Right ventricle myocardium inferior (tissue), 1 donor: ENCODE data around the gene GPN2. TPM values are rescaled to one million over a fixed set of nuclear protein-coding genes. Genes with fewer than 3 reads are reported as not detected.
A peak's percentile ranks its signal among the peaks of the same experiment; 100 is the strongest.
"Not testable (repeated sequence)": the region's sequence is repeated elsewhere in the genome, so short reads cannot be mapped to it uniquely, and the experiment has no call there.

Experiments used
- ATAC-seq: fragments of 200-7000 bp; cut with Tn5 transposase; one replicate; pipeline ENCODE4 v1.9.1; 2020; ENCODE audit warnings: mild to moderate bottlenecking, moderate library complexity
- DNase-seq: peaks from one replicate; pipeline ENCODE4 v3.0.0; 2021; ENCODE audit errors: missing footprints
- intact Hi-C: fragments of 100-400 bp; cut with DNase I; formaldehyde crosslinking; loops from one replicate; pipeline ENCODE4 v1.11.0; 2022
- total RNA-seq: library from RNA; stranded (reverse); fragmentation: NEBNext Ultra II Directional; extraction: Animal tissue kit (Norgen Biotek cat#: 25700); gene quantifications from one replicate; pipeline ENCODE4 v1.2.1, GENCODE V29; 2021
- donor health status: DM: no; HTN: yes; CAD: no; lungs with severe emphysema.

Gene GPN2
- total RNA-seq, 1 donor from 2014 or later: 14.9 TPM

GRCh38 chr1:26844424-26845196 is 45.5 kb downstream of the GPN2 start:
- intact Hi-C loops: no loop called here
- ATAC-seq: no peak
- DNase-seq: no peak

- ATAC-seq: no peak
- no peak for DNase-seq
- intact Hi-C loops: no loop called here
Measured at GRCh38 chr1:26839779-26840178, 50.3 kb downstream of the GPN2 start.

GRCh38 chr1:26839339-26839722 is 50.8 kb downstream of the GPN2 start:
- intact Hi-C loops: no loop called here
- DNase-seq (no peak), ATAC-seq (no peak)

GRCh38 chr1:26838474-26839338 is 51.4 kb downstream of the GPN2 start:
- ATAC-seq: peak; percentile 43

GRCh38 chr1:26837665-26838064 is 52.4 kb downstream of the GPN2 start:
- ATAC-seq, DNase-seq, intact Hi-C loops: not testable (repeated sequence)

More at GRCh38 chr1:26838474-26839338, 51.4 kb downstream of the GPN2 start:
- intact Hi-C loops: no loop called here
- no peak for DNase-seq

GRCh38 chr1:26833432-26834405 is 56.4 kb downstream of the GPN2 start:
- intact Hi-C loops: no loop called here
- DNase-seq (peak; percentile 83), ATAC-seq (no peak)

- ATAC-seq (no peak), DNase-seq (no peak)
- intact Hi-C loops: no loop called here
Measured at GRCh38 chr1:26832249-26832960, 57.7 kb downstream of the GPN2 start.

- intact Hi-C loops: no loop called here
- no peak for DNase-seq
- no peak for ATAC-seq
Measured at GRCh38 chr1:26831546-26832248, 58.4 kb downstream of the GPN2 start.

GRCh38 chr1:26831059-26831458 is 59.0 kb downstream of the GPN2 start:
- intact Hi-C loops: no loop called here
- DNase-seq (no peak), ATAC-seq (no peak)

- intact Hi-C loops: no loop called here
- ATAC-seq (no peak), DNase-seq (no peak)
Measured at GRCh38 chr1:26829184-26829911, 60.7 kb downstream of the GPN2 start.

- DNase-seq (no peak), ATAC-seq (peak; percentile 50)
- intact Hi-C loops: no loop called here
Measured at GRCh38 chr1:26828411-26828991, 61.6 kb downstream of the GPN2 start.

GRCh38 chr1:26827663-26828062 is 62.4 kb downstream of the GPN2 start:
- DNase-seq (no peak), ATAC-seq (no peak)
- intact Hi-C loops: no loop called here

GRCh38 chr1:26827106-26827604 is 62.9 kb downstream of the GPN2 start:
- ATAC-seq (no peak), DNase-seq (no peak)
- intact Hi-C loops: no loop called here

- intact Hi-C loops: no loop called here
- ATAC-seq (peak; percentile 81), DNase-seq (peak; percentile 91)
Measured at GRCh38 chr1:26826261-26827105, 63.6 kb downstream of the GPN2 start, which contains the start of gene ZDHHC18. Gene ZDHHC18 (plus strand): TSS chr1:26826688. CDS start chr1:26826805, 117 bp downstream.
